ENCODE measurements around the gene ZNF488. TPM values are rescaled to one million over a fixed set of nuclear protein-coding genes. Genes with fewer than 3 reads are reported as not detected.

Gene ZNF488
- total RNA-seq, 2 experiments from 2014 or later: 0.70 to 0.75 TPM

DNA sequence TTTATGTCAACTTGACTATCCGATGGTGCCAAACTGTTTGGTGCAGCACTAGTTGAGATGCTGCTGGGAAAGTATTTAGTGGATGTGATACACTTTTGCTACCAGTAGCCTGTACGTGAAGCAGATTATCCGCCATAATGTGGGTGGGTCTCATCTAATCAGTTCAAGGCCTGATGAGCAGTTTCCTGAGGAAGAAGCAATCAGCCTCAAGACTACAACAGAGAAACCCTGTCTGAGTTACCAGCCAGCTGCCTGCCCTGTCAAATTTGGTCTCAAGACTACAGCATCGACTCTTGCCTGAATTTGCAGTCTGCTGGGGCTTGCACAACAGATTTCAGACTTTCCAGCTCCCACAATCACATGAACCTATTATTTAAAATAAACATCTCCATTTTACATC, 46.8 kb downstream of the ZNF488 start:
- Mint-ChIP-seq H3K4me3 (no peak overlapping the region), H3K36me3 (ENCODE audit: low read depth) (no peaks in the 10 kb centered on the region), H3K27me3 (peaks cover 4% of the 10 kb centered on the region), H3K27ac (no peak overlapping the region), H3K9me3 (ENCODE audit: low read depth) (no peaks in the 10 kb centered on the region), H3K4me1 (no peaks in the 10 kb centered on the region)
- DNase-seq (no peak), ATAC-seq (no peak)
- CTCF ChIA-PET: interaction anchor here (1.0 to 1.1 kb wide), 2 partner anchors 15 to 289 kb away, joined by 4 read pairs; partner anchors contain the start of gene GDF2
- POLR2A ChIA-PET: no interaction called here
- intact Hi-C loops (cut with DNase I, micrococcal nuclease): no loop called here

DNA sequence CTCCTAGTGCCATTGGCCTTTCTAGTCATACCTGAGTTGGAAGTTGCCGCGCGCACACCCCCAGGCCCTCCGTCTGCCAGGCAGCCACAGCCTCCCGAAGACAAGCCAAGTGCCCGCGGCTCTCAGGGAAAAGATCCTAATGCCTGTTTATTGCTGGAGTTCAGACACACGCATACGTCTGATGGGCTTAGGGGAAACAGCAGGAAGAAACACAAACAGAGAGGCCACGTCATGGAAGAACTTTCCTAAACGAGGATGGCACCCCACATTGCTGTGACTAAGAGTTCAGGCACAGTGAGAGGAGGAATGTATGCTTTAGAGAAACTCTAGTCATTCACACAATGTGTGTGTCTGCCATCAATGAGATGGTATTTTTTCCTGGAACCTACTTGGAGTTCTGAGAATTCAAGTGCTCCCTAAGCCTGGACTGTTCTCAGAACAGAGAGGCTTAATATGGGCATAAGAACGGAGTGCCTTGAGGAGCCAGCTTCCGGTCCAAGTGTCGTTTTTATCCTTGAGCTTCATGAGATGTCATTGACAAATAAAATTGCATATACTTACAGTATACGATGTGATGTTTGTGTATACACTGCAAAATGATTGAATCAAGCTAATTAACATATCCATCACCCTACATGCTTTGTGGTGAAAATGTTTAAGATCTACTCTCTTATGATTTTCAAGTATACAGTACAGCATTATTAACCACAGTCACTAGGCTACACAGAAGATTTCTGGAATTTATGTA, 47.5 kb downstream of the ZNF488 start:
- Mint-ChIP-seq H3K27me3 (peaks cover 4% of the 10 kb centered on the region), H3K4me3 (no peak overlapping the region), H3K36me3 (ENCODE audit: low read depth) (no peaks in the 10 kb centered on the region), H3K9me3 (ENCODE audit: low read depth) (no peaks in the 10 kb centered on the region), H3K4me1 (no peaks in the 10 kb centered on the region), H3K27ac (no peak overlapping the region)
- ChIA-PET POLR2A (no interaction called here), CTCF (no interaction called here)
- DNase-seq (no peak), ATAC-seq (no peak)
- intact Hi-C loops (cut with DNase I, micrococcal nuclease): no loop called here

DNA sequence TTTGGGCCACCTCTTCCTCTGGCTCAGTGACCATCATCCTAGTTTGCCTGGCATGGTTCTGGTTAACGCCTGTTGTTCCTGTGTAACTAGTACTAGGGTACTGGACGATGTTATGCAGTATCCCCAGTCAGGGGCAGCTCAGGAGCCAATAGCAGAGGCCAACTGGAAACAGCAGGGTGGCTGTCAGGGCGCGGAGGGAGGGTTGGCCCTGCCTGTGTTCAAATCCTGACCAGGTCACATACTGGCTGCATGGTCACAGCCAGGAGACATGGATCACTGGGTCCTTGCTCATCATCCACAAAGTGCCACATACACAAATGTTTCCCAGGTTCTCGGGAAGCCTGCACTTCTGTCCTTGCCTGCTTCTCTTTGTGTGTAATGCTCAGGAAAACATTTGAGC, 48.2 kb downstream of the ZNF488 start:
- H3K27me3 Mint-ChIP-seq: peaks cover 4% of the 10 kb centered on the region
- no peak overlapping the region for H3K4me3 Mint-ChIP-seq
- H3K36me3 Mint-ChIP-seq (ENCODE audit: low read depth): no peaks in the 10 kb centered on the region
- no peak overlapping the region for H3K27ac Mint-ChIP-seq
- intact Hi-C loops (cut with DNase I, micrococcal nuclease): no loop called here
- H3K4me1 Mint-ChIP-seq: no peaks in the 10 kb centered on the region
- no peaks in the 10 kb centered on the region for H3K9me3 Mint-ChIP-seq (ENCODE audit: low read depth)
- POLR2A ChIA-PET: no interaction called here
- no peak for DNase-seq
- ATAC-seq: no peak
- CTCF ChIA-PET: interaction anchor here (1.0 kb wide), 1 partner anchor 287 kb away, joined by 4 read pairs; no protein-coding TSS in a partner anchor

DNA sequence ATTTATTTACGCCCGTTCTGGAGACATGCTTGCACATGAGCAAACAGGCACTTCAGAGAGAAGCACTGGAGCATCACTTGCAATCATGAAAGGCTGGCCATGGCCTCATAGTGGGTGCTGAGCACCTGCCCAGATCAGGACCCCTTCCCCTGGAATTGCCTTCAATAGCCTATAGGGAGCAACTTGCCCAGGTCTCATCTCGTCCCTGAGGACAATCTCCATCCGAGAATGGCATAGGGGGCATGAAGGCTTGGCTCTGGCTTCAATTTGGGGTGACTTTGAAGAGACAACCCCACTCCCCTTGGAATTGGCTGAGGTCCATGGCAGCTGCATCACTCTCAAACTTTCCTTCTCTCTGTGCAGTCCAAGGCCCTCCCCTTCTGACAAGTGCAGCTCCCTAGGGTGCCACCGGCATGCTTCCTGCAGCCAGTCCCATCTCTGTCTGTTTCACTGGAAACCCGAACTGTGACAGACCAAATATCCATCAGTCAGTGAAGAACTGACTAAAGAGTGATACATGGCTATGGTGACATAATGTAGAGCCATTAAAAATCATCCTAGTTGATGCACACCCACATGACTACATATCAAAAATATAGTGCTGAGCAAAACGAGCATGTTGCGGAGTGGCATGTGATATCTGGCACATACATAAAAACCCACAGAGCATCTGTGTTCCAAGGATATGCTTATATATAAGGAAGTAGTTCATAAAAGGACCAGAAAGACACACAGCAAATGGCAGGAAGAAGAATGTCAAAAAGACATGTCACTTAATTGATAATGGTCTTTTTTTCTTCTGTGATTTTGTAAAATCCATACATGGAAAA, 49.4 kb downstream of the ZNF488 start:
- CTCF ChIA-PET: interaction anchor here (1.0 kb wide), 1 partner anchor 286 kb away, joined by 4 read pairs; no protein-coding TSS in a partner anchor
- H3K27ac Mint-ChIP-seq: no peak overlapping the region
- no peaks in the 10 kb centered on the region for H3K27me3 Mint-ChIP-seq
- no peak for ATAC-seq
- H3K4me3 Mint-ChIP-seq: no peak overlapping the region
- no peaks in the 10 kb centered on the region for H3K4me1 Mint-ChIP-seq
- intact Hi-C loops (cut with DNase I, micrococcal nuclease): no loop called here
- no peaks in the 10 kb centered on the region for H3K36me3 Mint-ChIP-seq (ENCODE audit: low read depth)
- no peaks in the 10 kb centered on the region for H3K9me3 Mint-ChIP-seq (ENCODE audit: low read depth)
- POLR2A ChIA-PET: no interaction called here
- no peak for DNase-seq

DNA sequence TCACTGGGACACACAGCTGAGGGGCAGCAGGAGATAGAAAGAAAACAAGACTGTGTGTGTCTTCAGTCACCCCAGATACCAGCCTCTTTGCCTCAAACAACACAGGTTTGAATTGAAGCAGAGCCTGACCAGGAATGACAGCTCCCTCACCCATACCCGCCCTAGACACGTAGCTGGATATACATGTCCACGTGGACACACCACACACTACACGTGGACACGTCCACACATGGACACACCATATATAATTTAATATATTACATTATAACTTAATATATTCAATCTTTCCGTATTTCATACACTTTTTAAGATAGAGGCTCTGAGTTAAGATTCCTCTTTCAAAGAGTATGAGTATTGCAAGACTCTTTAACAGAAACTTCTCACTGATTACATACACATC, 50.6 kb downstream of the ZNF488 start:
- Mint-ChIP-seq H3K9me3 (ENCODE audit: low read depth) (no peaks in the 10 kb centered on the region), H3K27me3 (no peaks in the 10 kb centered on the region), H3K36me3 (ENCODE audit: low read depth) (no peaks in the 10 kb centered on the region), H3K4me1 (no peaks in the 10 kb centered on the region), H3K4me3 (no peak overlapping the region), H3K27ac (no peak overlapping the region)
- CTCF ChIA-PET: no interaction called here
- DNase-seq (no peak), ATAC-seq (no peak)
- POLR2A ChIA-PET: no interaction called here
- intact Hi-C loops (cut with DNase I, micrococcal nuclease): no loop called here

DNA sequence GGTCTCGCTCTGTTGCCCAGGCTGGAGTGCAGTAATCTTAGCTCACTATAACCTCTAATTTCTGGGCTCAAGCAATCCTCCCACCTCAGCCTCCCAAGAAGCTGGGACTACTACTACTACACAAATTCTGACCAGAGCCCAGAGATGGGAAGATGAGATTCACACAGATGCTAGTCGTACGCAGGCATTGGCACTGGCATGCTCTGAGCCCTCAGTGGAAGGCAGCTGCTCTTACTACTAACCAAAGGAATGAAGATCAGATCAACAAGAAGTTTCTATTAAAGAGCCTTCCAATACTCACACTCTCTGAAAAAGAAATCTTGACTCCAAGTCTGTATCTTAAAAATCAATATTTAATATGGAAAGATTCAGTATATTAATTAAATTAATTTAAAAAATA, 51.1 kb downstream of the ZNF488 start:
- no peak for ATAC-seq
- Mint-ChIP-seq H3K4me1 (no peaks in the 10 kb centered on the region), H3K9me3 (ENCODE audit: low read depth) (no peaks in the 10 kb centered on the region), H3K4me3 (no peak overlapping the region), H3K36me3 (ENCODE audit: low read depth) (no peaks in the 10 kb centered on the region), H3K27ac (no peak overlapping the region), H3K27me3 (no peaks in the 10 kb centered on the region)
- ChIA-PET CTCF (no interaction called here), POLR2A (no interaction called here)
- intact Hi-C loops (cut with DNase I, micrococcal nuclease): no loop called here
- no peak for DNase-seq

DNA sequence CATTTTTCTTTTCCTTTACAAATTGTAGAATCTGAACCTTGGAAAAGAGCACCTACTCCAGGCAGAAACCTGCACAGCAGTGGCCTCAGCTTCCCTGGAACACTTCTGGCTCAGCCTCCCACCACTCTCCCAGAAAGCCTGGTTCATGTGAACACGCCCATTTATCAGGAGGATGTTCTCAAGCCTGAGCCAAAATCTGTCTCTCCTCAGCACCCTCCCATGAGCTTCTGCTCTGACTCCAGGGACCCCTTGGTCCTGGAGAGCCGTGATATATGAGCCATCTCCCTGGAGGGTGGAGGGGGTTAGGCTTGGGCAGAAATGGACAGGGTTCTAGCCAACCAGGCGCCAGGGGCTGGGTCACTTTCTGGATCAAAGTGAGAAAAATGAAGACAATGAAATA, 51.7 kb downstream of the ZNF488 start:
- H3K27ac Mint-ChIP-seq: no peak overlapping the region
- H3K4me1 Mint-ChIP-seq: no peaks in the 10 kb centered on the region
- ATAC-seq (no peak), DNase-seq (no peak)
- ChIA-PET CTCF (interaction anchor here (0.8 kb wide), 1 partner anchor 20 kb away, joined by 3 read pairs; no protein-coding TSS in a partner anchor), POLR2A (no interaction called here)
- intact Hi-C loops (cut with DNase I, micrococcal nuclease): no loop called here
- no peaks in the 10 kb centered on the region for H3K9me3 Mint-ChIP-seq (ENCODE audit: low read depth)
- no peaks in the 10 kb centered on the region for H3K27me3 Mint-ChIP-seq
- H3K4me3 Mint-ChIP-seq: no peak overlapping the region
- H3K36me3 Mint-ChIP-seq (ENCODE audit: low read depth): no peaks in the 10 kb centered on the region

DNA sequence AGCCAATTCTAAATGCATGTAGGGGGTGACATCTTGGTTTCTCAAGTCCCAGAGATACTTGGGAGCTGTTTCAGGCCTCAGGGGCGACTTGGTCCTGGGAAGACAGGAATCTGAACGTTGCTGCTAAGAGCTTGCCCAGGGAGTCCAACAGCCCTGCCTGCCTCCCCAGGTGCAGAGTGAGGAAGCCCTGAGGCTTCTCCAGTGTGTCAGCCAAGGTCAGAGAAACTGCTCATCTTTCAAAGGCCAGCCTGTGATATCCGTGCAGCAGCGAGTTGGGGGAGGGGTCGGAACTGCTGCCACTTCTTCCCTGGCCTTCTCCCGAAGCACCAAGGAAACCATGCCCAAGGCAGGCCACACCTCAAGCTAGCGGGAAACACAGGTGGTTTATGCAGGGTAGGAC, 52.1 kb downstream of the ZNF488 start:
- no peaks in the 10 kb centered on the region for H3K36me3 Mint-ChIP-seq (ENCODE audit: low read depth)
- CTCF ChIA-PET: interaction anchor here (0.8 kb wide), 1 partner anchor 19 kb away, joined by 3 read pairs; no protein-coding TSS in a partner anchor
- ATAC-seq (no peak), DNase-seq (no peak)
- no peaks in the 10 kb centered on the region for H3K27me3 Mint-ChIP-seq
- POLR2A ChIA-PET: no interaction called here
- no peak overlapping the region for H3K4me3 Mint-ChIP-seq
- intact Hi-C loops (cut with DNase I, micrococcal nuclease): no loop called here
- no peaks in the 10 kb centered on the region for H3K4me1 Mint-ChIP-seq
- no peaks in the 10 kb centered on the region for H3K9me3 Mint-ChIP-seq (ENCODE audit: low read depth)
- no peak overlapping the region for H3K27ac Mint-ChIP-seq

DNA sequence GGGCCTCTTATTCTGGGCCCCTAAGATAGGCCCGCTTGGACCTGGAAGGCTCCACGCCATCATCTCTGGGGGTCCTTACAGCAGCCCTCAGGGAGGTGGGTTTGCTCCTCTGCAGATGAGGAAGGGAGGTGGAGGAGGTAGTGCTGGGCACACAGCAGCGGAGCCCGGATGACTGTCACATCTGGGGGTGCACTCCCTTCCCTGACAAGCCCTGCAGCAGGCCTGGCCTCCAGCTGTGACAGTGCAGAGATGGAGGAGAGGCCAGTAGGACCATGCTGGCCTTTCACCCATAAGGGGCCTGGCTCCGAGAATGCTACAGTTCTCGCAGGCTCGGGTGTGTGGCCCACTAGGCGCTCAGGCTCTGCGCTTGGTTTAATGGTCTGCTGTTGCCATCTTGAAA, 52.6 kb downstream of the ZNF488 start:
- Mint-ChIP-seq H3K27me3 (no peaks in the 10 kb centered on the region), H3K27ac (no peak overlapping the region), H3K4me1 (no peaks in the 10 kb centered on the region), H3K36me3 (ENCODE audit: low read depth) (no peaks in the 10 kb centered on the region), H3K4me3 (no peak overlapping the region), H3K9me3 (ENCODE audit: low read depth) (no peaks in the 10 kb centered on the region)
- DNase-seq (no peak), ATAC-seq (no peak)
- ChIA-PET CTCF (interaction anchor here (0.8 kb wide), 1 partner anchor 19 kb away, joined by 3 read pairs; no protein-coding TSS in a partner anchor), POLR2A (no interaction called here)
- intact Hi-C loops (cut with DNase I, micrococcal nuclease): no loop called here

DNA sequence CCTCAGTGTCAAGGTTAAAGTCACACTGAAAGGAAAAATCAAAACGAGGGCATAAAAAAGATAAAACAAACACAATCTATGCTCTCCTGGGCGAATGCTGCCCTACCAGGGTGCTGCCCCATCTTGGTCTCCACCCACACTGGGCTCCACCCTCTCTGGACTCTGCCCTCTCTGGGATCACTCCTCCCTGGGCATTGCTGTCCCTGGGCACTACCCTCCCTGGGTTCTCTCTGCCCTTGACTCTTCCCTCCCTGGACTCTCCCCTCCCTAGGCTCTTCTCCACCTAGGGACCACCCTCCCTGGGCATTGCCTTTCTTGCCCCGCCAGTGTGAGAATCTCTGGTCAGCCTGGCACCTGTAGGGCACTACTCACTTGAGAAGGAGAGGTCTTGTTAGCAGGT, 53.3 kb downstream of the ZNF488 start:
- H3K27me3 Mint-ChIP-seq: no peaks in the 10 kb centered on the region
- ChIA-PET POLR2A (no interaction called here), CTCF (no interaction called here)
- ATAC-seq (no peak), DNase-seq (no peak)
- no peaks in the 10 kb centered on the region for H3K36me3 Mint-ChIP-seq (ENCODE audit: low read depth)
- no peak overlapping the region for H3K27ac Mint-ChIP-seq
- intact Hi-C loops (cut with DNase I, micrococcal nuclease): no loop called here
- H3K9me3 Mint-ChIP-seq (ENCODE audit: low read depth): no peaks in the 10 kb centered on the region
- H3K4me3 Mint-ChIP-seq: no peak overlapping the region
- H3K4me1 Mint-ChIP-seq: no peaks in the 10 kb centered on the region

DNA sequence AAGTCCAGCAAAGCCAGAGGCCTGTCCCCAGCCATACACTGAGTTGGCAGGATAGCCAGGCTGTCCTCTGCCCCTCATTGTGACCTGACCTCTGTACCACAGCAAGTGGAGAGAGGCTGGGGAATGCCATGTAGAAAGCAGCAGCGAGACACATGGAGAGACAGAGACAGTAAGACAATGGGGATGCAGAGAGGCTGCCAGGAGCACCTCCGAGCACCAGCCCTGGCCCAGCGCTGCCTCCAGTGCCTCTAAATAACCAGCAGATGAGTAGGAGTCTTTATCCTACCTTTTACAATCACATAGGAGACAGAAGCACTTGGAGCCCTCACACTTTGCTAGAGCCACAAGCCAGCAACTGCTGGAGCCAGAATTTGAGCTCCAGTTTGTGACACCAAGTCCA, 53.7 kb downstream of the ZNF488 start:
- CTCF ChIA-PET: no interaction called here
- H3K27me3 Mint-ChIP-seq: no peaks in the 10 kb centered on the region
- no peak for DNase-seq
- no peaks in the 10 kb centered on the region for H3K4me1 Mint-ChIP-seq
- no peaks in the 10 kb centered on the region for H3K36me3 Mint-ChIP-seq (ENCODE audit: low read depth)
- intact Hi-C loops (cut with DNase I, micrococcal nuclease): no loop called here
- H3K27ac Mint-ChIP-seq: no peak overlapping the region
- no peak overlapping the region for H3K4me3 Mint-ChIP-seq
- no peaks in the 10 kb centered on the region for H3K9me3 Mint-ChIP-seq (ENCODE audit: low read depth)
- POLR2A ChIA-PET: no interaction called here
- no peak for ATAC-seq

DNA sequence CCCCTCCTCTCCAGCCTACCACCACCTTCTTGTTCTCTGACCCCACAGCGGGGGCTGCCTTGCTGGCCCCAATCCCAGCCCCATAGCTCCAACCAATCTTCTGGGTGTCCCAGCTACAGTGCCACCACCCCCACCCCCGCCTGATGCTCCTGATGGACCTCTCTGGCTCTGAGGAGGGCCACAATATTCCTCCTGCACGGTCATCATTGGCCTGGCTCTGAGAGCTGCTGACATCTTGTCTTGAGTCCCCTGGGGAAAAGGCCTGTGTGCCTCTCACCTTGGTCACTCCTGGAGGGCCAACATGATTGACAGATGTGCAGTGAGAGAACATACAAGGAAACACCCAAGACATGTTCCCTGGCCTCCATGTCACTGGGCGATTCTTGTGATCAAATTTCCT, 54.2 kb downstream of the ZNF488 start:
- H3K36me3 Mint-ChIP-seq (ENCODE audit: low read depth): no peaks in the 10 kb centered on the region
- no peaks in the 10 kb centered on the region for H3K4me1 Mint-ChIP-seq
- H3K27ac Mint-ChIP-seq: no peak overlapping the region
- no peaks in the 10 kb centered on the region for H3K27me3 Mint-ChIP-seq
- ATAC-seq (no peak), DNase-seq (no peak)
- CTCF ChIA-PET: no interaction called here
- H3K9me3 Mint-ChIP-seq (ENCODE audit: low read depth): no peaks in the 10 kb centered on the region
- H3K4me3 Mint-ChIP-seq: no peak overlapping the region
- intact Hi-C loops (cut with DNase I, micrococcal nuclease): no loop called here
- POLR2A ChIA-PET: no interaction called here
